Stimulated activated CD8-positive, alpha-beta memory T cell treated with anti-CD3 and anti-CD28 coated beads, Interleukin-12 subunit alpha, Interleukin-12 subunit beta, amount 100 ng/mL, for 24 hours (primary cell): ENCODE data around the gene GLI2.

Experiments used
- DNase-seq: peaks from one replicate; pipeline ENCODE4 v3.0.0-alpha.2; 2020; ENCODE audit errors: extremely low read depth

GLI2 gene

GRCh38 chr2:120712180-120712681 lies 23.4 kb upstream of the GLI2 start:
- DNase-seq = no peak

GRCh38 chr2:120715353-120715752 lies 20.3 kb upstream of the GLI2 start:
- no peak for DNase-seq

DNA sequence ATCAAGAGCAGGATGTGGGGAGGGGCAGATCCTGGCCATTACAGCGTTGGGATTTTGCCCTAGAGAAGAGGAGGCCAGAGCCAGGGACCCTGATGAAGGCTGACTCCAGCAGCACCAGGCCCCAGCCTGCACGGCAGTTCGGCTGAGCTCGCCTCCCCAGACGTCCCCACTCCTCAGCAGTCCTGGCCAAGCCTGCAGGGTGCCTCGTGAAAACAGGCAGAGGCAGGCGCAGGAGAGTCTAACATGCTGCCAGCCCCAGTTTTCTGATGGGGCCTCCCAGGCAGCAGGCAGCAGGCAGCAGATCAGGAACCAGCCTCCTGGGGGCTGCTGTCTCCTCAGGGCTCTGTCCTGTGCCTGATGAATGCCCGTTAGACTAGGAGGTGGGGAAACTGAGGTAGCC lies 19.7 kb upstream of the GLI2 start:
- DNase-seq = no peak

DNA sequence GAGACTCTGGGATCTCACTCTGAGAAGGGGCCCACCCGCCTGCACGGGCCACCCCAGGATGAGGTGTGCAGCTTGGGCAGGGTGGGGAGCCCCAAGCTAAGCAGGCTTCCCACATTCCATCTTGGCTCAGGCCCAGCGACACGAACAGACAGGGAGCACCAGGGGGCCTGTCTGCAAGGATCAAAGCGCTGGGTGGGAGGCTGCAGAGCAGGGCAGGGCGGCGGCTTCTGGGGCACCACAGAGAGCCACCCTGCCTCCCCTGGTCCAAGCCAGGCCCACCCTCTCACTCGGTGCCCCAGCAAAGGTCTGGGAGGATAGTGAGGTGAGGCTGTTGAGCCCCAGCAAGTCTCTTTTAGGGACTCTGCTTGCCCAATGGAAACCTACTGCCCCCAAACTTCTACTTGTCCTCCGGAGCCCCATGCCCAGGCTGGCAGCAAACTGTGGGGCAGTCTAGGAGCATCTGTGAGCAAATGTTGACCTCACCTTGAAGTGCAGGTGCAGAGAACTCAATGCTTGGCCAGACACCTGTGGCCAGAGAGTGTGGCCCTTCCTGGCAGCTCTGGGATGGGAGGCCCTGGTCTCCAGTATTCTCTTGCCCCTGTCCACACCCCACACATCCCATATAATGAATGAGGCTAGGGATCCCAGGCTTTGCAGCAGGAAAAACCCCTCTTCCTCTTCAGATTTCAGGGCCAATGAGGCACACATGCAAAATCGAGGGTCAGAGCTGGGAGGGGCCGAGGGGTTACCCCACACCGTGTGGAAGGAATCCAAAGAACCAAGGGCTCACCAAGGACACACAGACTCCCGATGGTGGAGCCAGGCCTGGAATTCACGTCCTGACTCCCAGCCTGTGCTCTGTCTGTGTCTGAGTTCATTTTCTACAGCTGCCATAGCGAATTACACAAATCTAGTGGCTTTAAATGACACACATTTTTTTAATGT lies 18.8 kb upstream of the GLI2 start:
- no peak for DNase-seq

DNA sequence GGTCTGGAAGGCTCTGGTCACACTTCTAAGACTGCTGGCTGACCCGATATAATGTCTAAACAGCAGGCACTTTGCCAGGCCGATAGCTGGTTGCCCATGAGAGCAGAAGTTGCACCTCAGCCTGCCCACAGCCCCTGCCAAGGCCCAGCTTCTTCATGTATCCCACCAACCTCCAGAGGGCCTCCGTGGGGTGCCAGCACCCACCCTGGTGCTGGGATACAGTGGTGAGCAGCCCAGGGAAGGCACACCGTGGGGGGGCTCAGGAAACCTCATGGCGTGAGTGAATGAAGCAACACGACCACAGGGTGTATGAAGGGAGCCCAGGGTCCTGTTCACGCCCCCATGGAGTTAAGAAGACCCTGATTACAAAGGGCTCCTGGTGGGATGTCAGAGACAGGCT lies 16.2 kb upstream of the GLI2 start:
- DNase-seq = no peak

DNA sequence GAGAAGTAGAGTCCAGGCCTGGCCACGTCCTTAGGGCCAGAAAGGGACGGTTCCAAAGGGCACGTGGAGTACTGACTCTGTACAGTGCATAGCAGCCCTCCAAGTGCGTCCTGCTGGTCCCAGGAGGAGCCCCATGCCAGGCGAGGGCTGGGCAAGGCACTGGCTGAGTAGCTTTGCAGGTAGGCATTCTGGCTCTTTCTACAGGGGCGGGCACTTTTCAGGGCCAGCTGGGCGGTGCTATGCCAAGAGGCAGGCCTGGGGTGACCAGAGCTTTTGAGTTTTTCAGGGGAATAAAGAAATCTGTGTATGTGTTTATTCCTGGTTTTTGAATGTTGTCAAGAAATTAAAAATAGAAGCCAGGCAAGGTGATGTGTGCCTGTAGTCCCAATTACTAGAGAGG lies 15.4 kb upstream of the GLI2 start:
- no peak for DNase-seq

GRCh38 chr2:120720746-120721375 lies 14.8 kb upstream of the GLI2 start:
- DNase-seq = no peak

DNA sequence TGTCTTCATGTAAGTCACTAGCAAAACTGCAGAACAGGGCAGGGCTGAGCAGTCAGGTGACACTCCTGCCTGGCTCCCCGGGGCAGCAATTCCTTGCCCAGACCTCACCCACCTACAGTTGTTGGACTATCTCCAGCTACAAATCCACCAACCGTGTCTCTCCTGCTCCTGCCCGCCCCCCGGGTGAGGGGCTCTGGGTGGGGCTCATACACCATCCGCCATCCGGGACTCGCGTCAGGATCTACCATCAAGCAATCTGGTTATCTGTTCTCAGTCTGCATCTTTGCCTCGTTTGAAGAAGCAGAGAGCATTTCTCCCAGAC lies 13.5 kb upstream of the GLI2 start:
- DNase-seq = no peak

DNA sequence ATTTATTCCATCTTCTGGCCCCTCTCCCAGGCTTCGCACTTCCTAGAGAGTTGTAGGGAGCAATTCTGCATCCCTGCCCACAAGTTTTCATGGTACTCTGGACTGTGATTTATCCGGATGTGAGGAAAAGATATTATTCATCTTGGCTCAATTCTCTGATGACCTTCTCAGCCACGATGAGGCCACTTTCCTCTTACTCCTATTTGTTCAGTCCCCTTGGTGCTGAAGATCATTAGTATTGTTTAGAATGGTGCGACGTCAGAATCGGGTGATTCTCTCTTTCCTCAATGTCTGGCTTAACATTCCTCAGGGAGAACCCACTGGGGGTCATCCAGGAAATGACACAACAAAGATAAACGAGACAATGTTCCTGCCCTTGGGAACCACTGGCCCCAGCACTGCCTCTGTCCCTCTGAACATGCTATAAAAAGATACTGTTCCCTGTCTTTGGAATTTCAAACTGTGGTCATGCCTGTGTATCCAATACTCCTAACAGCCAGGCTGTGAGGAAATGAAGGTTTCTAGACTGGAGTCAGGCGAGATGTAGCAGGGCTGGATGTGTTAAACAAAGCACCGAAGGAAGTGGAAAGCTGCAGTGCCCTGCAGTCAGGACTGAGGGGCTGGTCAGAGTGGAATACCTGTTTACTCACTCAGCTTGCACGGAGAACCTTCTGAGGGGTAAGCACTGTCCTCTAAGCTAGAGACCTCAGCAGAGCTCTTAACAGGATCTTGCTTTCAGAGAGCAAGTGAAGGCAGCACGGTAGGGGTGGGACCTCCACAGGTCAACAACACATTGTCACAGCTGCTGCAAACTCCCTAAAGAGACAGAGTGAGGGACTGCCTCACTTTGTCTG lies 12.9 kb upstream of the GLI2 start:
- DNase-seq = no peak

DNA sequence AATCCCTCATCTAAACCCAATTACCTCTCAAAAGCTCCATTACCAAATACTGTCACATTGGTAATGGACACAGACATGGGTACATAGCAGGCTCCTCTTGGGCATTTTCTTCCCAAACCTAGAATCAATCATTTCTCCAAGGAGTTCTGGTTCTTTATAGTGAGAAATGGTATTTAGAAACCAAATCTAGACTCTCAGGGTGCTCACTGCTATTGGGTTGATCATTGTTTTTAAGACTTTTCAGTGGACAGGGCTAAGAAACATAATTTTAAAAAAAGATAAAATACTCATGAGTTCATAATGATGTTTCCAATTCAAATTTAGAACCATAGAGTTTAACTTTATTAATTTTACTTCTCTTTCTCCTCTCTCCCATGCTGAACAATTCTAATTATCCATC lies 9.4 kb upstream of the GLI2 start:
- DNase-seq = no peak

DNA sequence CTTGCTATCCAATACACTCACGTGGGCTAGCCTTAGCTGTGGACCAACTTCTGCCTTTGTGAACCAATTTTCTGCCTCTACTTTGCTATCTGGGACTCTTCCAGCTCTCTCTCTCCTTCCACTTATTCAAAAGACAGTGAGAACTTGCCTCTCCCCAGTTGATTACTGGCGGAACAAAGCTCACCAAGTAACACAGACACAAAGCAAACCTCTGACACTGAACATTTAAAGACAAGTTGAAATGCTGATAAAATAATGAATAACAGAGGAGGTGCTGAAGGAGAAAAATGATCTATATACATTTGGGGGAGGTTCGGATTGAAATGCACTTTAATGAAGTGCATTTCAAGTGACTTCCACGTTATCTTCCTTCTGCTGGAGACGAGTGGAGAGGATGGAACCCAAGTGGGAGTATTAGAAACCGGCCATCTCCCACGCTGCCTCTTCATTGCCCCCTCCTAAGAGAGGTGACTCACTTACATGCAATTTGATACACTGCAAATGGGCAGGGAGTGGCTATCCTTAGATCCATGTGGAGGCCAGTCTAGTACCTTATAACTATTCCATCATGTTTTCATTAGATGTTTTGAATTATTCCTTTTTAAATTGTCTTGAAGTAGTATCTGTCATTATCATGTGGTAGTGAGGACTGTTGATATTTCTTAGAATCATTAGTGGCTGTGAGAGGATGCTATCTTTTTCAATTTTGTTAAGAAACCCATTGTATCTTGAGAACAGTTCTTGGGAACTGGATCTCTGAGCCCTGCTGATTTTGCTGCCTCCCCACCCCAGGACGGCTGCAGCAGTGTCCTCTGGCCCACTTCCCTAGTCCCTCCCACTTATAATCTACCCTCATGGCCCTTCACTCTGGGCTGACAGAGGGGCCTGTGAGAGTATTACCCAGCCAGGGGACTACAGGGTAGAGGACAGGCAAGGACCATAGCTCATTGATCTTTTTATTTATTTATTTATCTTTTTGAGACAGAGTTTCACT lies 6.0 kb upstream of the GLI2 start:
- no peak for DNase-seq

GRCh38 chr2:120731175-120731574 lies 4.5 kb upstream of the GLI2 start:
- DNase-seq = no peak

DNA sequence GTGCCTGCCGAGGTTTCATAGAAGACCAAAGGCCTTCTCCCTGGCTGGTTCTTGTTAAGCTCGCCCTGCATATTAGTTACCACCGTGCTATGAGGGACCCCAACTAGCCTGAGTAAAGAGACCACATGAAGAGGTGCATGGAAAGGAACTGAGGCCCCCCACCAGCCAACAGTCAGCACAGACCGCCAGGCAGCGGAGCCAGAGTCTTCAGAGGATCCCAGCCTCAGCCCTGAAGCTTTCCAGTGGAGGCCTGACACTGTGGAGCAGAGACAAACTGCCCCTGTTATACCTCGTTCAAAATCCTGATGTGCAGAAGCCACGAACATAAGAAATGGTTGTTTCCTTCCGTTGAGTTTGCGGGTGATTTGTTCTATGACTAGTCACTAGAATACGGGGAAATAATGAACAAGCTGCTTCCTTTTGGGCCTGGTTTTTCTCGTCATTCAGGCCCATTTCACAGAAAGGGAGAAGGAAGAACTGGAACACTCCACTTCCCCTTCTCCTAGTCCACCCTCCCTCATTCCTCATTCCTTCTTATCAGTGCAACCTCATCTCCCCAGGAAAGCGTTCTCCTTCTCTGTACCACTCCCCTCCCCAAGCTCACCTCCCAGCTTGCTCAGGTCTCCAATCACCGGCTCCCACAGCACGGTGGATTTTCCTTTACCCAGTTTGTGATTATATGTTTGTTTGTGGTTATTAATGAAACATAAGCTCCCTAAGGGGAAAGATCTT lies 3.0 kb upstream of the GLI2 start:
- DNase-seq = no peak

DNA sequence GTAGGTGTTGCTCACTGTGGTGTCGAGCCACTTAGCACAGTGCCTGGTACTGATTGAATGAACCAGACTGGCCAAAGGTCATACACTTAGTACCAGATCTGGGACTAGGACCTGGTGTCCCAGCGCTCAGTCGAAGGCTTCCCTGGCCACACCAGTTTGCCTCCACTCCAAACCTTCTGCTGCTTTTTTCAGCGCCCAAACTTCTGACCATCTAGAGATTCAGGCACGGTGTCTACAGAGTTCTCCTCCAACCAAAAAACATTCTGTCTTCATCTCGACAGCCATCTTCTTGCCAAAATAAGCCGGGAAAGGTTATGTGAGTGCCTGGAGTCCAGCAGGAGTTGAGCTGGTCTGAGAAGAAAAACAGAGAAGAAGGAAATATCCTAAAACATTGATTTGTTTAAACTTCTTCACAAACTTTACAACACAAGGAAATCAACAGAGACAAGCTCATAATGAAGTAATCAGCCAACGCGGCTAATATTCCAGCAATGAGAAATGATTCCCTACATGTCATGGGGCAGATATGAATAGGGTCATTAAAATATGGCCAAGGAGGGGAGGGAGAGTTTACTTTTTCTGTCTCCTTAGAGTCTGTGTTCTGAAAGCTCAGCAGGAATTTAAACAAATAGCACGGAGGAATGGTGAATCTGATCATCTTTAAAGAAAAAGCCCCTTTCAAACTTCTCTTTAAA lies 2.3 kb upstream of the GLI2 start:
- DNase-seq = no peak

DNA sequence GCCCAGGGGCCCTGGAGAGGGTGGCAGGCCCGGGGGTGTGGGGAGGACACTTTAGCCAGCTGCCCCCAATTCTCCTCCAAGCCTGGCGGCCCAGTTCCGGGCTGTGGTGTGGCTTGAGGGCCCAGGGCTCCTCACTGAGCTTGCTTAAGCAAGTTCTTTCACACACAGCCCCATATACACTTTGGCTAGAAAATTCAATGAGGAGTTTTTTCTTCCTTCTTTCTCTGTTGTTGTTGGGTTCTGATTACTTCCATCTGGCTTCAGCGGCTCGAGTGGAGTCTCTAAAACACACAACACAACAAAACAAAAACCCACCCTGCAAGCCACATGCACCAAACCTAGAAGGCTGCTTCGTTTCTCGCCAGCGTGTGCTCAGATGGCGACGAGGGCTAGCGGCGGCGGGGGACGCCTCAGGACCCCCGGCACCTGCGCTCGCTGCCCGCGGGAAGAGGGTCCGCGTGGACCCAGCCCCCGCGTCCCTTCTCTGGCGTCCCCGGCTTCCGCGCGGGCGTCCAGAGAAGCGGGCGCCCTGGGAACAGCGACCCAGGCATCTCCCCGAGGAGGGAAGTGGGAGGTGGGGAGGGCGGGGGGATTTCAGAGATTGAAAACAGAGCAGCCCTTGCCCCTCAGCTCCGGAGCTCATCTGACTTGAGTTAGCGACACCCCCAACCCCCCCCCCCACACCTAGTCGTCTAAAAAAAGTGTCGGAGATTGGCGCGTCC lies 577 bp upstream of the GLI2 start:
- no peak for DNase-seq

- DNase-seq = no peak
Observed at GRCh38 chr2:120736202-120736623, 545 bp downstream of the GLI2 start.

DNA sequence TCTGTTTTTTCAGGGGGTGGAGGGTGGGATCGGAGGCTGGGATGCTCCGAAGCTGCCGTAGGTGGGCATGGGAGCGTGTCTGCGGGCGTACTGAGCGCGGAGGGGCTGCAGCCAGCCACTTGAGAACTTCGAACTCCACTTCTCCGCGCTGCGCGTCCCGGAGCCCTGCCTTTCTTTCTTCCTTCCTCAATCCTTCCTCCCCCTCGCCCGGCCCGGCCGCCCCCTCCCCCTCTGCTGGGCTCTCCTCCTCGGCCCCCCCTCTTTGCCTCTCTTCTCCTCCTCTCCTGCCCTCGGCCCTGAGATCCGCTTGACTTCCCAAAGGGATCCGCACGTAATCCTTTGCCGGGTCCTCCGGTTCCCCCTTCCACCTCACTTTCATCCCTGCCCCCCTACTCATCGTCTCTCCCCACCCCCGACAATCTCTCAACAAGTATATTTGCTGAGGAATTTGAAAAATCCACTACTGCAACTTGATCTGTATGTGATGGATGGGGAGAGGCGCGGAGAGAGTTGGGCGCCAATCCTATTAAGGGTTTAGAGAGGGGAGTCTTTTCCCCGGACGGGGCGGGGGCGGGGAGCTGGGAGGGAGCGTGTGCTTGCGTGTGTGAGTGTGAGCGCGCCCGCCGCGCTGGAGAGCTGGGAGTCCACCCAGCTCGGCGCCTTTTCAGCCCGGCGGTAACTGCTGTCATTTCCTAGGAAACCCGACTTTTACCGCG lies 1.1 kb downstream of the GLI2 start:
- DNase-seq = no peak

DNA sequence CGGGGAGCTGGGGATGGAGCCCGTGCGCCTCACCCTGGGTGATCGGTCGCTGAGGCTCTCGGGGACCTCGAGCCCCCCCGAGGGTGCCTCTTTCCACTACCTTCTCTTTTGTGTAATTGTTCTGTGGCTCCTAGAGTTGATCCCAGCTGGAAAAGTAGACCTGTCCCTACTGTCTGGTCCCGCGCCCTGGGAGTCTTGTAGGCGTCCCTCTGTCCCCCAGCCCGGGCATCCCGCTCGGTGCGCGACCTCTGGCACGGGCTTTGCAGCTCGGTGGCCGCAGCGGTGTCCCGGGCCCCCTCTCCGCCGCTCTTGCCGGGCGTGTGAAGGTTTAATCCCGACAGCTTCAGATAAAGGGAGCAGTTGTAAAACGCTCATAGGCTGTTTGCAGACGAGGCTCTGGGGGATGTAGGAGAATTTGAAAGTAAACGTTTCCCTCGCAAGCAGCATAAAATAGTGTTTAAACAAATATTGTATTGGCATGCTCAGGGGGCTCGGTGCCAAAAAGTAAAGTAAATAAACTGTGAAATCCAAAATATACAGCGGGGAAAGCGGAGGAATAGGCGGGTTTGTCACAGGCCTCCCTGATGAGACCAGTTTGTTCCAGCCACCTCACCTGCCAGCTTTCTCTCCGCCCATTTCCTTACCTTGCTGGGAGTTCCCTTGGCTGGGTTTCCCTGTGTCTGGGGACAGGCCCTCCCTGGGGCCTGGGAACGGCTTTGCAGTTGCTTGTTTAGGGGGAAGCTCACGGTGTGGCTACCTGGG lies 1.9 kb downstream of the GLI2 start:
- DNase-seq = no peak
